NCI-H748 treated with DMSO at 0.1 percent for 48 hours (cell line): ENCODE results near the gene CEP250.
"Not testable (repeated sequence)": the region's sequence is repeated elsewhere in the genome, so short reads cannot be mapped to it uniquely, and the experiment has no call there.

ENCODE experiments used
- DNase-seq: peaks from one replicate; lab custom pipeline; 2025; lab: John Stamatoyannopoulos, UW

CEP250 gene, protein sequence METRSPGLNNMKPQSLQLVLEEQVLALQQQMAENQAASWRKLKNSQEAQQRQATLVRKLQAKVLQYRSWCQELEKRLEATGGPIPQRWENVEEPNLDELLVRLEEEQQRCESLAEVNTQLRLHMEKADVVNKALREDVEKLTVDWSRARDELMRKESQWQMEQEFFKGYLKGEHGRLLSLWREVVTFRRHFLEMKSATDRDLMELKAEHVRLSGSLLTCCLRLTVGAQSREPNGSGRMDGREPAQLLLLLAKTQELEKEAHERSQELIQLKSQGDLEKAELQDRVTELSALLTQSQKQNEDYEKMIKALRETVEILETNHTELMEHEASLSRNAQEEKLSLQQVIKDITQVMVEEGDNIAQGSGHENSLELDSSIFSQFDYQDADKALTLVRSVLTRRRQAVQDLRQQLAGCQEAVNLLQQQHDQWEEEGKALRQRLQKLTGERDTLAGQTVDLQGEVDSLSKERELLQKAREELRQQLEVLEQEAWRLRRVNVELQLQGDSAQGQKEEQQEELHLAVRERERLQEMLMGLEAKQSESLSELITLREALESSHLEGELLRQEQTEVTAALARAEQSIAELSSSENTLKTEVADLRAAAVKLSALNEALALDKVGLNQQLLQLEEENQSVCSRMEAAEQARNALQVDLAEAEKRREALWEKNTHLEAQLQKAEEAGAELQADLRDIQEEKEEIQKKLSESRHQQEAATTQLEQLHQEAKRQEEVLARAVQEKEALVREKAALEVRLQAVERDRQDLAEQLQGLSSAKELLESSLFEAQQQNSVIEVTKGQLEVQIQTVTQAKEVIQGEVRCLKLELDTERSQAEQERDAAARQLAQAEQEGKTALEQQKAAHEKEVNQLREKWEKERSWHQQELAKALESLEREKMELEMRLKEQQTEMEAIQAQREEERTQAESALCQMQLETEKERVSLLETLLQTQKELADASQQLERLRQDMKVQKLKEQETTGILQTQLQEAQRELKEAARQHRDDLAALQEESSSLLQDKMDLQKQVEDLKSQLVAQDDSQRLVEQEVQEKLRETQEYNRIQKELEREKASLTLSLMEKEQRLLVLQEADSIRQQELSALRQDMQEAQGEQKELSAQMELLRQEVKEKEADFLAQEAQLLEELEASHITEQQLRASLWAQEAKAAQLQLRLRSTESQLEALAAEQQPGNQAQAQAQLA (N-terminal part only)

DNA sequence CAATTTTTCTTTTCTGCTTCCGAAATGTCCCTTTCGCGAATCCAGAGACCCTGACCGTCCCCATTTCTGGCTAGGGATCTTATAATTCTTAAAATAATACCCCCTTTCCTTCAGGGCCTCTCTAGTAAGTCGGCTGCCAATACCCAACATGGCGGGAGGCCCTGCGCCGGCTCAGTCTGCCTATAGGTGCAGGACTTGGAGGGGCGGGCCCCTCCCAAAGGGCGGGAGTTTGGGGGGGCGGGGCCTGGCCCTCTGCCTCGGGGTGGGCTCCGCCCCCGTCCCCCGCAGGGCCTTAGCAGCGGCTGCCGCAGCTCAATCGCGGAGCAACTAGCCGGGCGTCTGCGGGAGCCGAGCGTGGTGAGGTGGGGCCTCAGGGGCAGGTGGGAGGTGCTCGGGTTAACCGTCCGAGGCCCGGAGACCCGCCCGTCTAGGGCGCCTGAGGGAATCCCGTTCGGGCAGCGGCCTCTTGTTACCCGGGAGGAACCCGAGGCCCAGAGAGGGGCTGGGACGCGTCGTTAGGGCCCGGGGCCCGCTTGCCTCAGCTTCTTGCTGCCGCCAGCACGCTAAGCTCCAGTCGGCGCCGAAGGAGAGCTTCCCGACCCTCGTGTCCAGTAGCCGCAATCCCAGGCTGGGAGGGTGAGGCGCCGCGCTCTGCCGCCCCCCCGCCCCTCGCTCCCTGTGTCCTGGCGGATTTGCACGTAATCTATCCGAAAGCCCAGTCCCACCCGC is at the start of gene CEP250:
CEP250 (plus strand) TSS at position 718 of the 729 bp plus-strand sequence. CDS start 6,770 bp downstream, outside the sequence.
- peak; percentile 93 for DNase-seq

DNA sequence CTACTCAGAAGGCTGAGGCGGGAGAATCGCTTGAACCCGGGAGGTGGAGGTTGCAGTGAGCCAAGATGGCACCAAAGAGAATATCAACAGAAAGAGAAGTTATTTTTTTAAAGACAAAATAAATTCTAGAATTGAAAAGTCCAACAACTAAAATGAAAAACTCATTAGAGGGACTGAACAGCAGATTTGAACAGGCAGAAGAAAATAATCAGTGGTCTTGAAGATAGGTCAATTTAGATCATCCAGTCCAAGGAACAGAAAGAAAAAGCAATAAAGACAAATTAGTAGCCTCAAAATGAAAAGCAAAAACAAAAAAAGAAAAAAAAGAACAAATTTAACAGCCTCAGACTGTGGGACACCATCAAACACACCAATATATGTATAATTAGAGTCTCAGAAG is 49.6 kb upstream of the CEP250 start:
- no peak for DNase-seq

DNA sequence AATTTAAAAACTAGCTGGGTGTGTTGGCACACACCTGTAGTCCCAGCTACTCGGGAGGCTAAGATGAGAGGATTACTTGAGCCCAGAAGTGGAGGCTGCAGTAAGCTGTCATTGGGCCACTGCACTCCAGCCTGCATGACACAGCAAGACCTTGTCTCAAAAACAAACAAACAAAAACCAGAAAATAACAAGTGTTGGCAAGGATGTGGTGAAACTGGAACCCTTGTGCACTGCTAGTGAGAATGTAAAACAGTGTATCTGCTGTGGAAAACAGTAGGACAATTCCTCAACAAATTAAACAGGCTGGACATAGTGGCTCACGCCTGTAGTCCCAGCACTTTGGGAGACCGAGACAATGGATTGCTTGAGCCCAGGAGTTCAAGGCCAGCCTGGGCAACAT is 47.1 kb upstream of the CEP250 start:
- no peak for DNase-seq

DNA sequence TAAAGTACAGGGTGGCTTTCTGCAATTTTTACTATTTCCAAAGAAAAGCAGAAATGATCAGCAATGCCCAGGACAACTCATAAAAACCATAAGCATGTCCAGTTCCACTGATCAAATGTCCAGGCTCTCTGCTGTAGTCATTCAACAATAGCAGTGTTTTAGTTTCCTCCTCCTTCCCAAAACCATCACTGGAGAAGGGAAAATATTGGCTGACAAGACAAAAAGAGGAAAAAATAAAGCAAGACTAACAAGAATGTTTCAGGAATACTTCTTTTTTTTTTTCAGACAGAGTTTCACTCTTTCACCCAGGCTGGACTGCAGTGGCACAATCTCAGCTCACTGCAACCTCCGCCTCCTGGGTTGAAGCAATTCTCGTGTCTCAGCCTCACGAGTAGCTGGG is 45.9 kb upstream of the CEP250 start:
- no peak for DNase-seq

DNA sequence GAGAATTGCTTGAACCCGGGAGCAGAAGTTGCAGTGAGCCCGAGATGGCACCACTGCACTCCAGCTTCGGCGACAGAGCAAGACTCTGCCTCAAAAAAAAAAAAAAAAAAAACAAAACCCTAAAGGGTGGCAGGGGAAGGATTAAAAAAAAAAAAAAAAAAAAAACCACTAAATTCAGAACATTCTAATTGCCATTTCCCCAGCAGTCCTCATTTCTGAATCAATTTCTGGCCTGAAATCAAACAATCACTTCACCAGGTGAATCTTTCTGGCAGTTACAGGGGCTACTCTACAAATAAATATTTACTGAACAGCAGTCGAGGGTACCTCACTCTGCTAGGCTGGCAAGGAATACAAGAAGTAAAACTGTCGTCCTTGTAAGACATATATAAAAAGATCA is 44.8 kb upstream of the CEP250 start:
- no peak for DNase-seq

DNA sequence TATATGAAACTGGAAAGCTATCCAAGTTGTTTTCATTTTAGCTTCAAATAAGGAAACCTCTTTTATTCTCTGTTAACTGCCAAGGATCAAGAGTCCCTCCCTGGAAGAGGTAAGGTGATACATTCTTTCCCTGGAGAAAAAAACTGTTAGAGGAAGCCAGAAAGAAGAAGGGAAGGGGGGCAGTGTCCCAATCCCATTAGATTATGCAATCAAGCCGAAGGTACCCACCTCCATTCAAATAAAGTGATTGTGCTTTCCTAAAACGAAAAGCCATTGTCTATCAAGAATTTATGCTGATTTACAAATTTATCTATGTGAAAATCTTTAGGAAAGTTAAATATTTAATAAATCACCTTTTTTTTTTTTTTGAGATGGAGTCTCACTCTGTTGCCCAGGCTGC is 34.1 kb upstream of the CEP250 start:
- no peak for DNase-seq

DNA sequence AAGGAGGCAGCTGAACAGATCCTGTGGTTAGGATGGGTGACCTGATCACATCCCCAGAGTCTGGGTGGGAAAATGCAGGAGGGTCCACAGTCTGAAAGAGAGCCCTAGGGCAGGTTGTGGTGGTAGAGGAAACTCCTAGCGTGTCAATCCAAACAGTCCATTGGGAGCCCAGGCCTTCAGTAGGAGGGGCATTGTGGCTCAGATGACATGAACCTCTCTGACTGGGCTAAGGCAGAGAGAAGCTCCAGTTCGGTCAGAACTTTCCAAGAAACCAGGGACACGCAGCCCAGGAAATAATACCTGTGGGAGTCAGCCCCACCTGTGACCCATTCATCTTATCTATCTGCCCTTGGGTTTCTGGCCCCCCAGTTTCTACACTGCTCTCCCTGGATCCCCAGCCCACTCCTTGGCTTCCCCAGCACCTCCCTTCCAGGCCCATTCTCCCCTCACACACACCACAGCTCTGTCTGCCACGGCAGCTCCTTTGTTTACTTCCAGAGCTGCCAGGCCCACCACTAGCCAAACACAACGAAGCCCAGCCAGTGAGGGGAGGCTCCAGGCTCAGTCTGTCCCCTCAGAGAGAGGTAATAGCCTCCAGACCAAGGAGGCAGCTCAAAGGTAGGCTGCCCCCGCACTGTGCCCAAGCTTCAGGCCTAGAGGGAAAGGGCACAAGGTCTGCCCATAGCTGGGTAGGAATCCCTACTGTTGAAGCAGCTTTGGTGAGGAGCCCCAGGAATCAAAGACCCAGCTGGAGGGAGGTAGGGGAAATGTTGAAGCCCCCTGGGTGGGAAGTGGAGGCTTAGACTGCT is 23.6 kb upstream of the CEP250 start:
- no peak for DNase-seq

DNA sequence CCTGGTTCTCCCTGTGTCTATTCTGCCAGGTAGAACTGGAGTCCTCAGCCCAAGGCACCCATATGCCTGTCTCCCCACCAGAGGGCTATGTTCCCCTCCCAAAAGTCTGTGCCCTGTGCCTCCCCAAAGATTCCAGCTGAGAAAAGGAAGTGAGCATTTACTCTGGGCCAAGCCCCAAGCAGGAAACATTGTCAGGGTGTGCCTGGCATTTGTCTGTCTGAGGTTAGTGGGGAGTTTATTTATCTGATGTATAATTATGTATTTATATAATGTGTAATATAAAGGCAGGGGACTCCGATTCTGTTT is 23.0 kb upstream of the CEP250 start:
- DNase-seq = no peak

DNA sequence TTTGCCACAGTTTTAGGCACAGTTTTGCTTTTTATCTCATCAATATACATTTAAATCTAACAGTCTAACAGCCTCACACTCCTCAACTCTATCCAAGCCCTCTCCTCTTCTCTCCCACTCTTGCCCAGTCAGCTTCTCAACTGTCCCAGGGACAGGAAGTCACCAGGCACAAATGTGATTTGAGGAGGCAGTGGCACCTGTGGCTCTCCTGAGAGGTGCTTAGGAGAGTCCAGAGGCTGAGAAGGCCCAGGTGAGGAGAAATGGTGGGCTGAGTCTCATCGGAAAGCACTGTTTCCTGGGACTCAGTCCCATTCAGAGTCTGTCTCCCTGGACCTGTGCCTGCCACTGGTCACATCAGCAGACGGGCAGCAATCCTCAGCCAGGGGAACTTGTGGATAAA is 22.1 kb upstream of the CEP250 start:
- DNase-seq = no peak

DNA sequence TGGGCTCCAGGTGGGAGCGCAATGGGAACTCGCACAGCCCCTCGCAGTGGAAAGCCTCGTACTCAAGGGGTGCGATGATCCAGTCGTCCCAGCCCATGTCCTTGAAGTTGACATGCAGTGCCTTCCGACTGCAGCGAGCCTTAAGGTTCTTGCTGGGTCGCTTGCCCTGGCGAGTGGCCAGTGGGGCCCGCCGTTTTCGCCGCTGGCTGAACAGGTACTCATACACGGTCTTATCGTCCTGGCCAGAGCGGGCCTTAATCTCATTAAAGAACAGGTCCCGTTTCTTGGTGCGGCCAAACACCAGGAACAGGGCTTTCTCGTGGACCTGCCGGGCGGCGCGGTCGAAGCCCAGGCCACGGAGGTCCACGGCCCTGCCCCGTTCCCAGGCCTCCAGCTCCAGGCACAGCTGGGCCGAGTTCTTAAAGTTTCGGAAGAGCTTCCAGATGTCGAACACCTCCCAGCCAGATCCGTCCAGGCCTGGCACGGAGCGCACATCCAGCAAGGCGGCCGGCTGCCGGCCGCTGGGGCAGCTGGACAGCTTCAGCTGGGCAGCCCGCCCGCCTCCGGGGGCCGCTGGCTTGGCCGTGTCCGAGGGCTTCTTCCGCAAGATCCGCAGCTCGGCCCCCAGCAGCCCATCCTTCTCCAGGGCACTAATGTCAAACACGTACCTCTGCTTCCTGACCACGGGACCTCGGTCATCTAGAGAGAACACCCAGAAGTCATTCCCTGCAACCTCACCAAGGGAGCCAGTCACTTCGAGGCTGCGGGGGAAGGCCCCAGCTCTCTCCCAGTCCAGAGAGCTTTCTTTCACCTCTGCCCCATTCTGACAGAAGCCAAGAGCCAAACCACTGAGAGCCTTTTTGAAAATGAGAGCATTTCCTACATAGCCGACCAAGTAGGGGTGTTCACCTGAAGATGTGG is 21.1 kb upstream of the CEP250 start:
- no peak for DNase-seq

DNA sequence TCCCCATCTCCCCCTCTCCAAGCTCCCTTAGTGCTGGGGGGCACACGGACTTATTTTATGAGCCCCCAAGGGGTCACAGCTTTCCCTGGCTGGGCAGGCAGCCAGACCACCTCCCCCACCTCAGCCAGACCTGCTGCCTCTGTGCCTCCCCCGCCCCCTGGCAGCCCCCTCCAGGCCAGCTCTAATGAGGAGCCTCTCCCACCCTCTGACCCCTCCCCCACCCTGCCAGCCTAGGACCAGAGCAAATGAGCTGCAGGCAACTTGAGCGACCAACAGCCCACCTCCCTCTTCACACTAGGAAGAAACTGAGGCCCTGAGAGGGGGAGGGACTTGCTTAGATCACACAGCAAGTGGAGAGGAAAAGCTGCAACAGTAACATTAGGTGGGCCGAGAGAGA is 19.2 kb upstream of the CEP250 start:
- DNase-seq = no peak

DNA sequence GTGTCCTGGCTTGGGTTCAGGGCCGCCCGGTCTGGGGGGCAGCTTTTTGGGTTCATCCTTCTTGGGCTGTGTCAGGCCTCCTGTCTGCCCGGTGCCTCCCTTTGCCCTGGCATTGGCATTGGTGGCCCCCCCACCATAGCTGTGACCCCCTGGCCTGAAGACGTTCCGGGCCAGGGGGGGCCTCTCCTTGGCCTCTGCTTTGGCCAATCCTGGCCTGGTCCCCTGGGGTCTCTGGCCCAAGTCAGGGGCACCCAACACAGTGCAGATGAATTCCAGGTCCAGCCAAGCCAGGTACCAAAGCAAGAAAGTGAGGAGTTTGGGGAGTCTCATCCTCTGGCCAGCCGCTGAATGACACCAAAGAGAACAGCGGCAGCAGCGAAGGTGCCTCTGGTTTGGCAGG is 17.8 kb upstream of the CEP250 start:
- DNase-seq = no peak

DNA sequence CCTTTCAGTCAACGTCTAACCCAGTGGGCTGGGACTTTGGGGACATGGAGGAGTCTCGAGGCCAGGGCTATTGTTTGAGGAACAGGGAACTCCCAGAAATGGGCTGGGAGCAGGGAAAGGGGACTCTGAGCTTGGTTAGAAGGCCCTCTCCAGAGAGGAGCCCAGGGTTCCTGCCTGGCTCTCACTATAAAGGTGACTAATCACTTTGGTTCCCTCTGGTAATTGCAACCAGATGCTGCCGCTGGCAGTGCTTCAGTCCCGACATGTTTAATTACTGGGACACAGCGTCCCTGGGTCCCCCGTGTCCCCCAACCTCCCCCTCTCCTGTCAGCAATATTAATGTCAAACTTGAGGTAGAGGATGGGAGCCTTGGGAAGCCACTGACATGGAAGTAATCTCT is 12.4 kb upstream of the CEP250 start:
- DNase-seq = no peak

DNA sequence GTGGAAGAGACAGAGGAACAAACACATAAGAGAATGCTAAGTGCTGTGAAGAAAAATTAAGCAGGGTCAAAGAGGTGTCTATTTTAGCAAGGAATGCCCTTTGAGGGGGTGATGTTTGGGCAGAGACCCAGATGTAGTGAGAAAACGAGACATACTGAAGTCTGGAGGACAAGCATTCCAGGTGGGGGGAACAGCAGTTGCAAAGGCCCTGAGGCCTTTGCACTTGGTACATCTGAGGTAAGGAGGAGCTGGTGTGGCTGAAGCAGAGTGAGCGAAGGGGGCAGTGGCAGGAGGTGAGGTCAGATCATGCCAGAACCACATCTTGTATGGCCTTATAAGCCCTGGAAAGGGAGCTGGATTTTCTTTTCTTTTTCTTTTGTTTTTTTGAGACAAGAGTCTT is 11.2 kb upstream of the CEP250 start:
- no peak for DNase-seq

DNA sequence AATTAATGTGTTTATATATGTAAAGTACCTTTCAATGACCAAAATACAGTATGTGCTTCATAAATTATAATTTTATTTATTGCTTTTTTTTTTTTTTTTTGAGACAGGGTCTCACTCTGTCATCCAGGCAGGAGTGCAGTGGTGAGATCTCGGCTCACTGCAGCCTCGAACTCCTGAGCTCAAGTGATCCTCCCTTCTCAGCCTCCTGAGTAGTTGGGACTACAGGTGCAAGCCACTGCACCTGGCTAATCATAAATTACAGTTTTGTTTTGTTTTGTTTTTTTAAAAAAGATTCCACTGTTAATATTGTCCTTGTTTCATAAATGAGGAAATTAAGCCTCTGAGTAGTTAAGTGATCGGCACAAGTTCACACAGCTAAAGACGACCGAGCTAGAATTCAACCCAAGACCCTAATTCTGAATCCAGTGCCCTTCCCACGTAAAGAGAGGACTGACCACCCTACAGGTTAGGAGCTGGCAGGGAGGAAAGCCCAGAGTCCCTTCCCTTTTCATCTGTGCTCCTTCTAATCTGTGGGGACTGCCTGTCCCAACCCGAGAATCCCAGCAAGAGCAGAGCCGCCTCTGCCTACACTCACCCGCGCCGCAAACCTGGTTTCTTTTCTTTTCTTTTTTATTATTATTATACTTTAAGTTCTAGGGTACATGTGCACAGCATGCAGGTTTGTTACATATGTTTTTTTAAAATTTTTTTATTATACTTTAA is 8.9 kb upstream of the CEP250 start:
- DNase-seq = no peak

DNA sequence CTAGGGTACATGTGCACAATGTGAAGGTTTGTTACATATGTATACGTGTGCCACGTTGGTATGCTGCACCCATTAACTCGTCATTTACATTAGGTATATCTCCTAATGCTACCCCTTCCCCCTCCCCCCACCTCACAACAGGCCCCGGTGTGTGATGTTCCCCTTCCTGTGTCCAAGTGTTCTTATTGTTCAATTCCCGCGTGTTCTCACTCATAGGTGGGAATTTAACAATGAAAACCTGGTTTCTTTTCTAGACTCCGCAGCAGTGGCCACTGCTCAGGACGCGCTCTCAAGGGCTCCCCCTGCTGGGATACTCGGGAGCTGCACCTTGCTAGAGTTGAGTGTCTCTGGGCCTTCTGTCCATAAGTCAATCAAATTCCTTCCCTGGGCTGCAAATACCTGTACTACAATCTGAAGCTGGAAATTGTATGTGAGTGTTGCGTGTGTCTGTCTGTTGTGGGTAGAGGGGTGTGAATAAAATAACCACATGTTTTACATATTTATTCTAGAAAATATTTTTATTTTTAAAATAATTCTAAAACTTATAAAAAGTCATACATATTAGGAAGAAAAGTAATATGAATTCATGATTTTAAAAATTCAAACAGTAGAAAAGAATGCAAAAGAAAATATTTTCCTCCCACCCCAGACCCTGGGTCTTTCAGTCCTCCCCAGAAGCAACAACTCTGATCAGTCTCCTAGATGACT is 8.2 kb upstream of the CEP250 start:
- DNase-seq = peak; percentile 80

DNA sequence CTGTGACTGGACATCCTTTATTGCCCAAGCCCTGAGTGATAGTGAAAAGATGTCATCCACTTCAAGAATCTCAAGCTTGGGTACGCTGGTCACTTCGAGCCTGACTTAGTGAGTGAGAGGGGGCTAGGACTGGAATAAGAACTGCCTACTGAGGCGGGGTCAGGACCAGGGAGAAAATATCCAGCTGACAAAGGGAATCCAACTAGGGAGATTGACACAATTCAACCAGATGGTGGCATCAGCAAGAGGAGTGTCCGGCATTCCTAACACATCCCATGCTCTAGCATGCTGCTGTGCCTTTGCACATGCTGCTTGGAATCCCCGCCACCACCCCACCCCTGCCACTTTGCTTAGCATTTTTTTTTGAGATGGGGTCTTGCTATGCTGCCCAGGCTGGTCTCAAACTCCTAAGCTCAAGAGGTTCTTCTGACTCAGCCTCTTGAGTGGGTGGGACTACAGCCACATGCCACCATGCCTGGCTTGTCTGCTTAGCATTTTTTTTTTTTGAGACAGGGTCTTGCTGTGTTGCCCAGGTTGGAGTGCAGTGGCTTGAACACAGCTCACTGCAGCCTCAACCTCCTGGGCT is 6.5 kb upstream of the CEP250 start:
- DNase-seq = no peak

DNA sequence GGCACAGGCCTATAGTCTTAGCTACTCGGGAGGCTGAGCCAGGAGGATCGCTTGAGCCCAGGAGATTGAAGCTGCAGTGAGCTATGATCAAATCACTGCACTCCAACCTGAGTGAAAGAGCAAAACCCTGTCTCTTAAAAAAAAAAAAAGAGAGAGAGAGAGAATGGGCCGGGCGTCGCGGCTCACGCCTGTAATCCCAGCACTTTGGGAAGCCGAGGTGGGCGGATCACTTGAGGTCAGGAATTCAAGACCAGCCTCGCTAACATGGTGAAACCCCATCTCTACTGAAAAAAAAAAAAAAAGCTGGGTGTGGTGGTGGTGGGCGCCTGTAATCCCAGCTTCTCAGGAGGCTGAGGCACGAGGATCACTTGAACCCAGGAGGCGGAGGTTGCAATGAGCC is 5.5 kb upstream of the CEP250 start:
- not testable (repeated sequence) for DNase-seq
